Tibial artery (tissue), 4 donors: ENCODE results near the gene HGFAC.

ENCODE experiments used
- DNase-seq, 2 donors: peaks; one replicate each; pipeline ENCODE4 v3.0.0-alpha.2; 2019
- H3K27ac ChIP-seq, 2 donors: fragments of 200-600 bp; sonication (generic) in 1 of 2; 1 replicate in 1 of 2; 2 replicates in 1 of 2; pipeline ENCODE4 v1.5.1; 2018 to 2019; ENCODE audit warnings: mild to moderate bottlenecking in 1 of 2
- H3K27me3 ChIP-seq, 2 donors: fragments of 200-600 bp; sonication (generic) in 1 of 2; one replicate each; pipeline versions ENCODE4 v1.5.1 to v1.6.0; 2016 to 2019
- H3K36me3 ChIP-seq, 3 donors: fragments of 200-600 bp; sonication (generic) in 2 of 3; one replicate each; pipeline ENCODE4 v1.5.1; 2016 to 2019; ENCODE audit warnings: mild to moderate bottlenecking in 2 of 3
- H3K4me1 ChIP-seq, 4 donors: fragments of 200-600 bp; sonication (generic) in 2 of 4; 1 replicate in 3 of 4; 2 replicates in 1 of 4; pipeline ENCODE4 v1.5.1; 2016 to 2019
- H3K4me3 ChIP-seq, 2 donors: fragments of 200-600 bp; sonication (generic) in 1 of 2; 1 replicate in 1 of 2; 2 replicates in 1 of 2; pipeline ENCODE4 v1.5.1; 2018 to 2019; ENCODE audit warnings: mild to moderate bottlenecking in 2 of 2
- H3K9me3 ChIP-seq, 3 donors: fragments of 200-600 bp; sonication (generic) in 1 of 3; one replicate each; pipeline ENCODE4 v1.5.1; 2016 to 2019
- intact Hi-C: fragments of 100-400 bp; cut with DNase I; formaldehyde crosslinking; loops from one replicate; pipeline ENCODE4 v1.15.0; 2023; ENCODE audit warnings: low total_unique reads
- TF ChIP-seq, protein P1 (sequence below), 2 experiments: fragments of 200-600 bp in 1 of 2; fragments of 450-650 bp in 1 of 2; IDR thresholded peaks; one replicate each; pipeline ENCODE4 v1.5.1; 2017 to 2019; ENCODE audit warnings: antibody characterized with exemption in 2 of 2, mild to moderate bottlenecking in 1 of 2, moderate library complexity in 1 of 2

The HGFAC gene

DNA sequence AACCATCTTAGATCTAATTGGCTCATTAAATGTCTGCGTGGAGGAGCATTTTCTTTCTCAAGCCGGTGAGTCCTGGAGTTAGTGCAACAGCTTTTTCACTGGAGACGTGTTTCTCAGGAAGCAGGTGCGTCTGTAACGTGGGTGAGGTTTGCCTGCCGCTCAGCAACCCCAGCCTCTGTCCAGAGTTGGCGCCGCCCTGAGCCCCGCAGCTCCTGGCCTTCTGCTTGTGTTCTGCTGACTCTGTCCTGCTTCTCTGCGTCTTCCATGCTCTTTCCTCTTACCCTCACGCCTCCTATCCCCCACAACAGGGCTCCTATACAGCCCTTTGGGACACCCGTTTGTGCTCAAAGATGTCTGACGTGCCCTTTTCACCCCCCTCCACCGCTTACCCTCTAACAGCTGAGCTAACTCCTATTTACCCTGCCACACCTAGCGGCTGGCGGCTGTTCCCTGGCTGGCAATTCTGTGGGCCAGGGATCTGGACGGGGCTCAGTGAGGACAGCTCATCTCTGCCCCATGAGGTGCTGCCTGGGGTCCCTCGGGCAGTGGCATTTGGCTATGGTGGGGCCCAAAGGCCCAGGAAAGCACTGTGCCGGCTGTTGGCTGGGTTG, 40.1 kb downstream of the HGFAC start:
- H3K27ac ChIP-seq, result peak overlapping the region; percentile 55 to 87
- H3K4me3 ChIP-seq, result no peak overlapping the region
- no peak for DNase-seq
- H3K36me3 ChIP-seq, result no peaks in the 10 kb centered on the region
- TF ChIP-seq, protein P1, sequence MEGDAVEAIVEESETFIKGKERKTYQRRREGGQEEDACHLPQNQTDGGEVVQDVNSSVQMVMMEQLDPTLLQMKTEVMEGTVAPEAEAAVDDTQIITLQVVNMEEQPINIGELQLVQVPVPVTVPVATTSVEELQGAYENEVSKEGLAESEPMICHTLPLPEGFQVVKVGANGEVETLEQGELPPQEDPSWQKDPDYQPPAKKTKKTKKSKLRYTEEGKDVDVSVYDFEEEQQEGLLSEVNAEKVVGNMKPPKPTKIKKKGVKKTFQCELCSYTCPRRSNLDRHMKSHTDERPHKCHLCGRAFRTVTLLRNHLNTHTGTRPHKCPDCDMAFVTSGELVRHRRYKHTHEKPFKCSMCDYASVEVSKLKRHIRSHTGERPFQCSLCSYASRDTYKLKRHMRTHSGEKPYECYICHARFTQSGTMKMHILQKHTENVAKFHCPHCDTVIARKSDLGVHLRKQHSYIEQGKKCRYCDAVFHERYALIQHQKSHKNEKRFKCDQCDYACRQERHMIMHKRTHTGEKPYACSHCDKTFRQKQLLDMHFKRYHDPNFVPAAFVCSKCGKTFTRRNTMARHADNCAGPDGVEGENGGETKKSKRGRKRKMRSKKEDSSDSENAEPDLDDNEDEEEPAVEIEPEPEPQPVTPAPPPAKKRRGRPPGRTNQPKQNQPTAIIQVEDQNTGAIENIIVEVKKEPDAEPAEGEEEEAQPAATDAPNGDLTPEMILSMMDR (IDR thresholded peaks at IDR 0.05), result no peak
- H3K4me1 ChIP-seq, result peaks cover 0 to 49% (median 29%) of the 10 kb centered on the region in 4 donors
- intact Hi-C loops, result loop anchor here (5.0 kb wide), 1 partner anchor 75 kb away; no protein-coding TSS in a partner anchor
- H3K9me3 ChIP-seq, result no peaks in the 10 kb centered on the region
- peaks cover 0 to 8% of the 10 kb centered on the region in 2 donors for H3K27me3 ChIP-seq

DNA sequence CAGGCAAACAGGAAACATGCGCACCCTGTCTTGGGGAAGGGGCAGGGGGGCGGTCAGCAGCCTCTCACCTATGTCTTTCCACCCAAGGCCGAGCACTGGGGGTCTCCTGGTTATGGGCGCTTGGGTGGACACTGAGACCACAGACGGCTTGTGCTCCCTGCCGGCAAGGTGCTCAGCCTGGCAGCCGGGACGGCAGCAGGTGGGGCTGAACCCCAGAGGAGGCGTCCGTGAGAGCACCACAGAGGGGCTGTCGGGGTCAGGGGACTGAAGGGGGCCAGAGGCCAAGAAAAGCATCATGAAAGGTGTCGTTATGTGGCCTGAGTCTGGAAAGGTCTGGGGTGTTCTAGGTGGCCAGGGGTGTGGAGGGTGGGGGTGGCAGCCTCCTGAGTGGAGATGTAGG, 40.9 kb downstream of the HGFAC start:
- Histone ChIP-seq H3K27ac (peak overlapping the region; percentile 55 to 87), H3K4me1 (peaks cover 0 to 49% (median 29%) of the 10 kb centered on the region in 4 donors), H3K4me3 (no peak overlapping the region), H3K27me3 (peaks cover 0 to 8% of the 10 kb centered on the region in 2 donors), H3K36me3 (no peaks in the 10 kb centered on the region), H3K9me3 (no peaks in the 10 kb centered on the region)
- intact Hi-C loops, result loop anchor here (5.0 kb wide), 1 partner anchor 75 kb away; no protein-coding TSS in a partner anchor
- no peak for DNase-seq
- TF ChIP-seq, protein P1 (IDR thresholded peaks at IDR 0.05), result no peak

DNA sequence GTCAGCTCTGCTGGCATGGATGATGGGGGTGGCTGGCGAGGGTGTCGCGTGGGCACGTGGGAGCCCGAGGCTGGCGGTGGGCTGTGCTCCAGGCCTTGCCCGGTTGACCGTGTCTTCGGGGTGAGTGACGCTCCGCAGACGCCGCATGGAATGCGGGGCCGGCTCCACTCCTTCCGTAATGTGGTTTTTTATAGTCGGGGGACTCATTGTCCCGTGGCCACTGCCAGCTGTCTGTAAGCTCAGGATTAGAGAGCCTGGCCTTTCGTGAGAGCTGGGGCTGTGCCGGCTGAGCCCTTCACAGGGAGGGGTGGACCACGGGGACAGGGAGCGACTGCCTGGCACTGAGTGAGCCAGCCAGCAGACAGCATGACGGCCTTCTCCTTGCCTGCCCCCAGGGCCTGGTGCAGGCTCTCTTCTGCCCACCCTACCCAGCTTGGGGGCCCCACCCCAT, 41.7 kb downstream of the HGFAC start:
- DNase-seq, result peak; percentile 76 to 97
- intact Hi-C loops, result loop anchor here (5.0 kb wide), 1 partner anchor 76 kb away; no protein-coding TSS in a partner anchor
- TF ChIP-seq, protein P1 (IDR thresholded peaks at IDR 0.05), result no peak
- Histone ChIP-seq H3K36me3 (no peaks in the 10 kb centered on the region), H3K9me3 (no peaks in the 10 kb centered on the region), H3K4me3 (no peak overlapping the region), H3K4me1 (peaks cover 0 to 49% (median 29%) of the 10 kb centered on the region in 4 donors), H3K27ac (peak overlapping the region; percentile 55 to 87), H3K27me3 (peaks cover 0 to 8% of the 10 kb centered on the region in 2 donors)

DNA sequence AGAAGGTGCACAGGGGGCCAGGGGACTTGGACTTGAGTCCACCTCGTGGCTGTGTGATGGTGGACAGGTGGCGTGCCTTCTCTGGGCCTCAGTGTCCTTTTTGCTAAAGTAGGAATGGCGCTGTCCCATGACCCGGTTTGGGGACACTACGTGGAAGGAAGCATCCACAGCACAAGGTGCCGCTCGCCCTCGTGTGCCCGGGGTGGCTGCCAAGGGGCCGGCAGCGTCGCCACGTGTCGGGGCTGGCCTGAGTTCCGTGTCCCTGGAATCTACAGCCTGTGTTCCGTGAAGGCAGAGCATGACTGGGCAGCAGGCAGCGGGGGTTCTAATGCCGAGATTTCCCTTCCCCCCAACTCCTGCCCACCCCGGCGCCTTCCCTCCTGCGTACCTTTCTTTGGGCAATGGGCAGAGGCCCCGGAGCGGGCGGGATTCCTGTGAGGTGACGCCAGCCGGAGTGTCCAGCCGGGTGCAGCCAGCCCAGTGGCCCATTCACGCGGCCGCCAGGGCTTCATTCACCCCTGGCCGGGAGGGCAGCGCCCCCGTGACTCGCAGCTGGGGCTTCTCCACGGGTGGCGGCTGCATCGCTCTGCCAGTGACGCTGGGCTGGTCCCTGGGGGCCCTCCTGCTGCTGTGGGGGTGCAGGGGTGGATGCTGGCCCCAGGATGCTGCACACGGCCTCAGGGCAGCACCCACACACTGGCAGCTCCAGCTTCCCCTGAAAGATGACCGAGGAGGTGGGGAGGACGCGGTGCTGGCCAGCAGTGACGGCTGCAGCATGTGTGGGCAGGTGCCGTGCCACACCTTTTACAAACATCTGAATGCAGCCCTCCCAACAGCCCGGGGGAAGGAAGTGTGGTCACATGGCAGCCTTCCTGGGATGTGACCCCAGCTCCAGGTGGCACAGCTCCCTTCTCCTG, 42.5 kb downstream of the HGFAC start:
- Histone ChIP-seq H3K4me1 (peaks cover 0 to 53% (median 29%) of the 10 kb centered on the region in 4 donors), H3K36me3 (no peaks in the 10 kb centered on the region), H3K4me3 (no peak overlapping the region), H3K9me3 (no peaks in the 10 kb centered on the region), H3K27ac (peak overlapping the region; percentile 55 to 87), H3K27me3 (peaks cover 0 to 8% of the 10 kb centered on the region in 2 donors)
- TF ChIP-seq, protein P1 (IDR thresholded peaks at IDR 0.05), result no peak
- intact Hi-C loops, result loop anchor here (5.0 kb wide), 1 partner anchor 77 kb away; no protein-coding TSS in a partner anchor
- DNase-seq, result peak; percentile 39 to 95

- no peak for DNase-seq
- Histone ChIP-seq H3K27ac (peak overlapping the region; percentile 55 to 87), H3K36me3 (no peaks in the 10 kb centered on the region), H3K4me1 (peaks cover 0 to 55% (median 28%) of the 10 kb centered on the region in 4 donors), H3K9me3 (no peaks in the 10 kb centered on the region), H3K4me3 (no peak overlapping the region), H3K27me3 (peaks cover 0 to 8% of the 10 kb centered on the region in 2 donors)
- TF ChIP-seq, protein P1 (IDR thresholded peaks at IDR 0.05), result no peak
- intact Hi-C loops, result no loop called here
Measured at GRCh38 chr4:3485011-3485791, 43.4 kb downstream of the HGFAC start.
